GM21825 (cell line): ENCODE measurements around the gene TRIP10.

Experiments
- ATAC-seq: cut with Tn5 transposase; IDR thresholded peaks from one replicate; pipeline ENCODE4 v1.9.1; 2021; ENCODE audit warnings: mild to moderate bottlenecking, moderate library complexity; ENCODE audit not compliant: unreplicated experiment

TRIP10 gene

GRCh38 chr19:6711605-6712004, 27.9 kb upstream of the TRIP10 start:
- ATAC-seq: no peak

DNA sequence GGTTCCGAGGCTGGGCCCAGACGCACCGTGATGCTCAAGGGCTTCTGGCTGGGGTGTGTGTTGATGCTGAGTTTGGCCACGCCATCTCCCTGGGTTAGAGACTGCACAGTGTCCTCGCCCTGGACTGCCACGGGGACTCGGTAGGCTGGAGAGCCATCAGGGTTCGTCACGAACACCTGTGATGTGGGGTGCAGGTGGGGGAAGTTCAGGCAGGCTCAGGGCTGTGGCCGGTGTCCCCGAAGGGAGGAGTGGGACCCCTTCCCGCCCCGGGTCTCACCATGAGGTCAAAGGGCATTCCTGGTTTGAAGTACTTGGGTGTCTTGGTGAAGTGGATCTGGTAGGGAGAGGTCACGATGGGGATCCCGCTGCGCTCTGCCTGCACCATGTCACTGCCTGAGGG, 27.2 kb upstream of the TRIP10 start:
- ATAC-seq: no peak

GRCh38 chr19:6712692-6713670, 26.5 kb upstream of the TRIP10 start:
- no peak for ATAC-seq

DNA sequence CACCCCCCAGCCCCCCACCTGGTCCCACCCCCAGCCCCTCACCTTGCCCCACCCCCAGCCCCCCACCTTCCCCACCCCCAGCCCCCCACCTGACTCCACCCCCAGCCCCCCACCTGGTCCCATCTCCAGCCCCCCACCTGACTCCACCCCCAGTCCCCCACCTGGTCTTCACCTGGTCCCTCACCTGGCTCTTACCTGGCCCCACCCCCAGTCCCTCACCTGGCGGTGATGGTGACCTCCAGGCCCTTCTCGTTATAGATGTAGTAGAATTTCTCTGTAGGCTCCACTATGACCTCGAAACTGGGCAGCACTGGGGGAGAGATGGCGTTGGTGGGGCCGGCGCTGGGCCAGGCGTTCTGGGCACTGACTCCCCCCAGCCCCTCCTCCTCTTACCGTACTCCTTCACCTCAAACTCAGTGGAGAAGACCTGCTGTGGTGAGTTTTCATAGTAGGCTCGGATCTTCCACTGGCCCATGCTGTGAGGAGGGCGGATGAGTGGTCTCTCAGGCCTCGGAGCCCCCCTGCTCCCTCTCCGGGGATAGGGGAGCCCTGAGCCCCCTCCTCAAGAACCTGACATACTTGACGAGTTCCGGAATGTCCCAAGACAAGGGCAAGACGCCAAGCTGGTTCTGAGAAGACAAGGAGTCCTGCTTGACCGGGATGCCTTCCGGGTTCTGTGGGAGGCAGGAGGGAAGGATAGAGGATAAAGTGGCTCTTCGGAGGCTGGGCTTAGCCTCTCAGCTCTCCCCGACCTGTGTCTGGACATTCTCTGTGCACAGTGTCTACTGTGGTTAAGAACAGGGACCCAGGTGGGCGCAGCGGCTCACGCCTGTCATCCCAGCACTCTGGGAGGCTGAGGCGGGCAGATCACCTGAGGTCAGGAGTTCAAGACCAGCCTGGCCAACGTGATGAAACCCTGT, 25.4 kb upstream of the TRIP10 start:
- no peak for ATAC-seq

DNA sequence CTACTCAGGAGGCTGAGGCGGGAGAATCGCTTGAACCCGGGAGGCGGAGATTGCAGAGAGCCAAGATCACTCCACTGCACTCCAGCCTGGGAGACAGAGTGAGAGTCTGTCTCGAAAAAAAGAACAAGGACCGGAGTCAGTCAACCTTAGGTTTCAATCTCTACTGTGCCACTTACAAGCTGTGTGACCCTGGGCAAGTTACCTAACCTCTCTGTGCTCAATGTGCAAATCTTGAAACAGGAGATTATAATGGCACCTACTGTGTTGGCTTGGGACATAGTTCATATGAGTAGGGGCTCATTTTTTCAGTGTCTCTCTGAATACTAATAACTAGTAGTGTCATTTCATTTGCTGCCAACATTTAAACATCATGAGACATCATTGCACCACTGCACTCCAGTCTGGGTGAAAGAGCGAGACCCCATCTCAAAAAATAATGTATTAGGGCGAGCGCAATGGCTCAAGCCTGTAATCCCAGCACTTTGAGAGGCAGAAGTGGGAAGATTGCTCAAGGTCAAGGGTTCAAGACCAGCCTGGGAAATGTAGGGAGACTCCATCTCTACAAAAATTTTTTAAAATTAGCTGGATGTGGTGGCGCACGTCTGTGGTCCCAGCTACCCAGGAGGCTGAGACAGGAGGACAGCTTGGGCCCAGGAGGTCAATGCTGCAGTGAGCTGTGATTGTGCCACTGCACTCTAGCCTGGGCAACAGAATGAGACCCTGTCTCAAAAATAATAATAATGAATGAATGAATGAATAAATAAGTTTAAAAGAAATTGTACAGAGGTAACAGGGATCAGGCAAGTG, 24.5 kb upstream of the TRIP10 start:
- no peak for ATAC-seq

DNA sequence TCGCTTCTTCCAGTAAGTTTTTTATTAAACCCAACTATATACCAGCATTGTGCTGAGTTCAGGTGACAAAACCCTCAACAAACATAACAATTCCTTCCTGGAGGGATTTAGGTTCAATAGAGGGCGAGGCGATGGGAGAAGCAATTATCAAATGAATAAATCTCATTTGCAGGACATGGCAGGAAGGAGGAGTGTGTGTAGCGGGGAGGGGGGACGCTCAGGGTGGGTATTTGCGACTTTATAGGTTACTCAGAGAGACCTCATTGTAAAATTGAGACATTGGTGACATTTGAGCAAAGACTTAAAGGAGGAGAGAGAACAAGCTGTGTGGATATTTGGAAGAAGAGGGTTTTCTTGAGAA, 22.9 kb upstream of the TRIP10 start:
- ATAC-seq: no peak

- ATAC-seq: no peak
These were observed 22.4 kb upstream of the TRIP10 start for GRCh38 chr19:6717036-6717435.

- no peak for ATAC-seq
These were observed 22.0 kb upstream of the TRIP10 start for GRCh38 chr19:6717441-6717971.

GRCh38 chr19:6718111-6718740, 21.3 kb upstream of the TRIP10 start:
- no peak for ATAC-seq

GRCh38 chr19:6718741-6719539, 20.5 kb upstream of the TRIP10 start:
- no peak for ATAC-seq

DNA sequence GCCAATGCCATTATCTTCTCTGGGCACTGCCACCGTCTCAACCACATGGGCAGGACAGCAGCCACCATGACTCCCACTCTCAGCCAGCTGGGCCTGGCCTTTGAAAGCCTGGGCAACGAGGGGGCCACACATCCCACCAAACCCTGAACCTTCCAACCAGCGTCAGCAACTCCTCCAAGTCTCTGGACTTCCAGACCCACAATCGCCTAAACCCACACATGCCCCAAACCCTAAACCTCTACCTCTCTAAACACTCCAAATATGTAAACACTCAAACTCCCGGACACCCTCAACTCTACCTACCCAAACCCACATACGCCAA, 20.0 kb upstream of the TRIP10 start:
- ATAC-seq: no peak

- ATAC-seq: no peak
These were observed 19.5 kb upstream of the TRIP10 start for GRCh38 chr19:6719992-6720368.

DNA sequence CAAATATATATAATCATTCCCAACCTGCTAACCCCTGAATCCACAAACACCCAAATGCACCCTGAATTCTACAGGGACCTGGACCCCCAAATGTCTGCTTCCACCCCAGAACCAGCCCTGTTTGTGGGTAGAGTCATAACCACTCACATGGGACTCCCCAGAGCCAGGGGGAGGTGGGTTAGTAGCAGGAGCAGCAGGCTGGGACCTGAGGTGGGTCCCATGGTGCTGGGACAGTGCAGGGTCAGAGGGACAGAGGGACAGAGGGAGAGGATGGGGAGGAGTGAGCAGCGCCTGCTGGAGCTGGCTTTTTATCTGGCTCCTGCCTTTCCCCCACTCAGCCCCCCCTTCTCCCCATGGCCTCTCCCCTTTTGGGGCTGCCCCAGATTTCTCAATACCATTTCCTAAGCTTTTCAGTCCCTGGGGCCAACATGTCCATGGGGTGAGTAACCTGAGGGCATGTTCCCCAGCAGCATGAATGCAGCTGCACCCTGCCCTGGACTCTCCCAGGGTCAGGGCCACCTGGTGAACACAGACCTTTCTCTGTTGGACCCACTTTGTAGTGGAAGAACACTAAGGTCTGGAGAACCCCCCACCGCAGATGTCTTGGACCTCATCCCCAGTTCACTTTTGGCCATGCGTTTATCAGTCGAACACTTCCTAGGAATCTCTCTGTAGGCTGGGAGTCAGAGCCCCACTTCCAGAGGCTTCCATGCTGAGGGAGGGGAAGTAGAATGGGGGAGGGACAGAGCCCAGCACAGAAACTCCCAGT, 18.9 kb upstream of the TRIP10 start, which contains the start of gene C3:
Gene C3, minus strand, starts transcription at position 282 of the 769 bp plus-strand sequence. Its CDS starts 61 bp downstream, at position 221.
- ATAC-seq: no peak

- ATAC-seq: no peak
These were observed 18.4 kb upstream of the TRIP10 start for GRCh38 chr19:6721138-6721474.

DNA sequence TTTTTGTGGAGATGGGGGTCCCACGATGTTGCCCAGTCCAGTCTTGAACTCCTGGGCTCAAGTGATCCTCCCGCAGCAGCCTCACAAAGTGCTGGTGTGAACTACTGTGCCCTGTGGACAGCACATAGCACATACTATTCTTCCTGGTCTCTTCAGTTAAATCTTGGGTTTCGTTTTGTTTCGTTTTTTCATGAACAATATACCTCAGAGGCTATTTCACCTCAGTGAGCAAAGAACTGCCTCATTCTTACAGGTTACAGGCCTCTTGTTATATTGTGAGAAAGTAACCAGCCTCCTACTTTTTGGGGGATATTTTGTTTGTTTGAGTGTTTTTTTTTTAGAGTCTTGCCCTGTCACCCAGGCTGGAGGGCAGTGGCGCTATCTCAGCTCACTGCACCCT, 17.7 kb upstream of the TRIP10 start:
- ATAC-seq: peak; percentile 47

DNA sequence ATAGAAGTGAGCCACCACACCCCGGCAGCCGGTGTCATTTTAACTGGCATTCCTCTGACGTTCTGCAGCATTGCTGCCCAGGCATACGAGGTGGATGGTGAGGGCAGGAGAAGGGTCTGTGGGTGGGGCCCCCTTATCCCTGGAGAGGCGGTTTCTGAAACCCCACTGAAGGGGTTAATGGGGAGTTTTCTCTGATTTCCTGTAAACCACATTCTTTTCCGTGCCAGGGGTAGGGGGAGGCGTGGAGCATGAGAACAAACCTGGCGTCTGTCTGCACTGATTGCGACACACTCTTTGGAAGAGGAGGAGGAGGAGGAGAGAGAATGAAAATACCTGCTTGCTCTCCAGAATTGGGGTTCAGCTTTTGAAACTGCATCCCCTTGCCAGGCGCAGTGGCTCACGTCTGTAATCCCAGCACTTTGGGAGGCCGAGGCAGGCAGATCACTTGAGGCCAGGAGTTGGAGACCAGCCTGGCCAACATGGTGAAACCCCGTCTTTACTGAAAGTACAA, 16.3 kb upstream of the TRIP10 start:
- no peak for ATAC-seq

DNA sequence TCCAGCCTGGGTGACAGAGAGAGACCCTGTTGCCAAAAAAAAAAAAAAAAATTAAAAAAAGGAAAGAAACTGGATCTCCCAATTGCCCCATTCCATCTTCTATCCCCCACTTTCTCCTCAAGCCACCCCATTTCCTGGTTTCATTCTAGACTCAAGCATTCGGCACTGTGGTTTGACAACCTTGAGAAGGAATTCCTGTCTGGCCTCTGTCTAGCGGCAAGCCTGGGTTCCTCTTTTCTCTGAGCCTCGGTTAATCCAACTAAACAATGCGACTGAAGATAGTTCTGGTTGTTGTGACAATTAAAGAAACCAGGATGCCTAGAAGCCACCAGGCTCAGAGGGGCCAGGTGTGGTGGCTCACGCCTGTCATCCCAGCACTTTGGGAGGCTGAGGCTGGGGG, 15.7 kb upstream of the TRIP10 start:
- ATAC-seq: no peak

GRCh38 chr19:6724631-6725492, 14.6 kb upstream of the TRIP10 start:
- ATAC-seq: no peak
